HG03135 (cell line): ENCODE measurements around the gene METTL17.
"Not testable (repeated sequence)": the region's sequence is repeated elsewhere in the genome, so short reads cannot be mapped to it uniquely, and the experiment has no call there.

Source experiments
- ATAC-seq: cut with Tn5 transposase; IDR thresholded peaks from one replicate; pipeline ENCODE4 v1.9.1; 2021; ENCODE audit warnings: mild to moderate bottlenecking, moderate library complexity; ENCODE audit not compliant: unreplicated experiment

Gene METTL17

GRCh38 chr14:21023817-21024584, 34.2 kb downstream of the METTL17 start:
- no peak for ATAC-seq

- ATAC-seq: no peak
Measured at GRCh38 chr14:21024585-21025370, 35.0 kb downstream of the METTL17 start, which contains the start of gene NDRG2. TSS of gene NDRG2 (minus strand) at chr14:21025061. CDS start at chr14:21023315, 1,746 bp downstream.

- ATAC-seq: no peak
Measured at GRCh38 chr14:21025371-21026273, 35.8 kb downstream of the METTL17 start.

- ATAC-seq: no peak
Measured at GRCh38 chr14:21026274-21026987, 36.7 kb downstream of the METTL17 start.

- ATAC-seq: no peak
Measured at GRCh38 chr14:21026988-21027315, 37.2 kb downstream of the METTL17 start.

- ATAC-seq: no peak
Measured at GRCh38 chr14:21029917-21030316, 40.1 kb downstream of the METTL17 start, which contains the start of gene TPPP2. TSS of gene TPPP2 (plus strand) at chr14:21030217. CDS start at chr14:21030582, 365 bp downstream.

- no peak for ATAC-seq
Measured at GRCh38 chr14:21030531-21030930, 40.8 kb downstream of the METTL17 start.

GRCh38 chr14:21032326-21033132, 42.7 kb downstream of the METTL17 start:
- ATAC-seq: no peak

- ATAC-seq: no peak
Measured at GRCh38 chr14:21033133-21033698, 43.4 kb downstream of the METTL17 start.

- no peak for ATAC-seq
Measured at GRCh38 chr14:21034707-21035106, 44.9 kb downstream of the METTL17 start, which contains the start of gene RNASE13. TSS of gene RNASE13 (minus strand) at chr14:21034807. CDS start at chr14:21034288, 519 bp downstream.

GRCh38 chr14:21036751-21037150, 47.0 kb downstream of the METTL17 start:
- ATAC-seq: no peak

GRCh38 chr14:21037156-21037555, 47.4 kb downstream of the METTL17 start:
- ATAC-seq: no peak

GRCh38 chr14:21038441-21039422, 49.0 kb downstream of the METTL17 start:
- no peak for ATAC-seq

GRCh38 chr14:21039585-21040369, 50.0 kb downstream of the METTL17 start:
- ATAC-seq: no peak

GRCh38 chr14:21040370-21040925, 50.7 kb downstream of the METTL17 start:
- ATAC-seq: no peak

GRCh38 chr14:21040941-21041340, 51.2 kb downstream of the METTL17 start:
- not testable (repeated sequence) for ATAC-seq
